UCSD-AML1 (cell line): Measurements from ENCODE around the gene MAU2.
"Not testable (repeated sequence)": the region's sequence is repeated elsewhere in the genome, so short reads cannot be mapped to it uniquely, and the experiment has no call there.

ENCODE experiments used
- DNase-seq: peaks from one replicate; lab custom pipeline; 2025; ENCODE audit not compliant: unreplicated experiment; lab: John Stamatoyannopoulos, UW

MAU2 gene

GRCh38 chr19:19343762-19344161 is 23.1 kb downstream of the MAU2 start:
- DNase-seq: no peak

- no peak for DNase-seq
These were observed 24.6 kb downstream of the MAU2 start for GRCh38 chr19:19345232-19345631.

- no peak for DNase-seq
These were observed 25.3 kb downstream of the MAU2 start for GRCh38 chr19:19345970-19346369.

GRCh38 chr19:19347401-19348110 is 26.9 kb downstream of the MAU2 start:
- DNase-seq: no peak

- no peak for DNase-seq
These were observed 27.6 kb downstream of the MAU2 start for GRCh38 chr19:19348266-19348665.

- DNase-seq: no peak
These were observed 28.7 kb downstream of the MAU2 start for GRCh38 chr19:19349365-19349764.

- DNase-seq: not testable (repeated sequence)
These were observed 30.1 kb downstream of the MAU2 start for GRCh38 chr19:19350756-19351155.

- DNase-seq: no peak
These were observed 32.2 kb downstream of the MAU2 start for GRCh38 chr19:19352823-19353222.

- no peak for DNase-seq
These were observed 33.4 kb downstream of the MAU2 start for GRCh38 chr19:19354007-19354406.

GRCh38 chr19:19354932-19355331 is 34.3 kb downstream of the MAU2 start:
- no peak for DNase-seq

- no peak for DNase-seq
These were observed 35.0 kb downstream of the MAU2 start for GRCh38 chr19:19355606-19356139.

- no peak for DNase-seq
These were observed 35.9 kb downstream of the MAU2 start for GRCh38 chr19:19356500-19356899.

GRCh38 chr19:19356901-19357566 is 36.4 kb downstream of the MAU2 start:
- DNase-seq: no peak

GRCh38 chr19:19361075-19361594 is 40.5 kb downstream of the MAU2 start:
- peak; percentile 73 for DNase-seq

- DNase-seq: no peak
These were observed 41.4 kb downstream of the MAU2 start for GRCh38 chr19:19362075-19362474.

- peak; percentile 77 for DNase-seq
These were observed 46.1 kb downstream of the MAU2 start for GRCh38 chr19:19366434-19367396.

- DNase-seq: no peak
These were observed 47.5 kb downstream of the MAU2 start for GRCh38 chr19:19368087-19368486.

GRCh38 chr19:19371059-19371458 is 50.4 kb downstream of the MAU2 start:
- no peak for DNase-seq

GRCh38 chr19:19372656-19373416 is 52.2 kb downstream of the MAU2 start:
- peak; percentile 82 for DNase-seq

GRCh38 chr19:19379527-19379926 is 58.9 kb downstream of the MAU2 start:
- DNase-seq: no peak
